Cardiac fibroblast (primary cell): ENCODE measurements around the gene REELD1.
A peak's percentile ranks its signal among the peaks of the same experiment; 100 is the strongest.

Experiments
- DNase-seq, 2 donors: peaks; one replicate each; pipeline versions ENCODE4 v3.0.0 to v3.0.0-alpha.2; 2010; ENCODE audit warnings: low read depth in 2 of 2
- H3K4me3 ChIP-seq, 2 donors: replicated peaks in 1 of 2; 1 replicate in 1 of 2; 2 replicates in 1 of 2; pipeline ENCODE4 v1.5.1; 2011; ENCODE audit warnings: low read depth in 2 of 2, low read length in 2 of 2, mild to moderate bottlenecking in 2 of 2, moderate library complexity in 1 of 2
- CTCF ChIP-seq: IDR thresholded peaks from one replicate; pipeline ENCODE4 v1.5.1; 2011; ENCODE audit warnings: low read depth, mild to moderate bottlenecking, low read length, inconsistent platforms

The REELD1 gene

GRCh38 chr4:146260521-146260920 lies 46.2 kb downstream of the REELD1 start:
- TF ChIP-seq CTCF, result no peak
- DNase-seq, result no peak
- no peak overlapping the region for H3K4me3 ChIP-seq

DNA sequence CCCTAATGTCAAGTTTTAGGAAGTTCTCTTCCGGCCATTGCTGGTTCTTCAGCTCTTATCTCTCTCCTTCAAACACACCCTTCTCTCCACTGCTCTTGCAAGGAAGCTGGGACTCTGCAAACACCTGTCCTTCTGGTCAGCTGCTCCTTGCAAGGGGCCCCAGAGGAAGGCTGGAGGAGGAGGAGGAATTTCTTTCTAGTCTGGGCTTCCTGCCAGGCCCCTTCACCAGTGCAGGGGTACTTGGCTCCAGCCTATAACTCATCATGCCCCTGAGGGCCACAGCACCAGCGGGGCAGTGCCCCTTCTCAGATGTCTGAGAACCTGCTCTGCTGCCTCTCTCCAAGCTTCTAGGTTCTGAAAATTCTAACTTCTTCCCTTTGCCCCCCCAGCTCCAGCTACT lies 46.7 kb downstream of the REELD1 start:
- TF ChIP-seq CTCF, result no peak
- H3K4me3 ChIP-seq, result no peak overlapping the region
- no peak for DNase-seq

- no peak for DNase-seq
- TF ChIP-seq CTCF, result no peak
- no peak overlapping the region for H3K4me3 ChIP-seq
Observed at GRCh38 chr4:146263793-146264192, 49.5 kb downstream of the REELD1 start.

- no peak for DNase-seq
- H3K4me3 ChIP-seq, result no peak overlapping the region
- TF ChIP-seq CTCF, result no peak
Observed at GRCh38 chr4:146265950-146266490, 51.7 kb downstream of the REELD1 start.

DNA sequence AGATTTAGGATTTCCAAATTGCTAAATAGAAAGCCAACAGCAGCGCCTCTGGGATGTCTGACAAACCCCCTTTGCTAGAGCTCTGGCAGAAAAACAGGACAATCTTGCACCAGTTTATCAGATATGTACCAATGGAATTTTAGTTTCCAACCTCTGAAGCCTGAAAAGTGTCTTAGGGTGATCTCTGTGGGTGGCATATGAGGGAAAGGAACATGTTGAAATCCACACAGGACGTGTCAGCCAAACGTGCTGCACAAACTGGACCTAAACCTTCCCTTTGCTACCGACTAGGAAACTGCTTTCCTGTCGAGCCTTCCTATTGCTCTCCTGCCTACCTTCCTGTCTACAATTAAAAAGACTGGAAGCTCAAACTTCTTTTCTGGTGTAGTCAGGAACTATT lies 53.5 kb downstream of the REELD1 start:
- TF ChIP-seq CTCF, result no peak
- peak in 1 of 2 donors; percentile 35 for DNase-seq
- no peak overlapping the region for H3K4me3 ChIP-seq

- no peak for TF ChIP-seq CTCF
- no peak overlapping the region for H3K4me3 ChIP-seq
- DNase-seq, result no peak
Observed at GRCh38 chr4:146269228-146269653, 54.9 kb downstream of the REELD1 start.

DNA sequence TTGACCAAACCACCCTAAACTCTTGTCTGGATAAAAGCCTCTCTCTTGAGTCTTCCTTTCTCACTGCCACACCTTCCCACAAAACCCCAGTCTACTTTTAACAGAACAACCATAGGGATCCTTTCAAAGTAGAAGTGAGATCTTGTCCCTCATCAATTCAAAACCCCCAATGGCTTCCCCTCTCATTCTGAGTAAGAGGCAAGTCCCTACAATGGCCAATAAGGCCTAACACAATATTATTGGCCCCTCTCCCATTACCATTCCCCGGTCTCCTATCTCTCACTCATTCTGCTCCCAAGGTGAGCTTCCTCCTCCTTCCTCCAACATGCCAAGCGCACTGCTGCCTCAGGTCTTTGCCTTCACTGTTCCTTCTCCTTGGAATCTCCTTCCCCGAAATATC lies 57.1 kb downstream of the REELD1 start:
- no peak for TF ChIP-seq CTCF
- no peak overlapping the region for H3K4me3 ChIP-seq
- no peak for DNase-seq
